Panc1 (cell line): ENCODE measurements around the gene TALDO1. TPM values are rescaled to one million over a fixed set of nuclear protein-coding genes. Genes with fewer than 3 reads are reported as not detected.

Experiments
- ATAC-seq: fragments of 200-7000 bp; cut with Tn5 transposase; 2 replicates; pipeline ENCODE4 v1.9.1; 2020; ENCODE audit warnings: mild to moderate bottlenecking, moderate library complexity
- BruUV-seq: library from RNA; stranded (reverse); fragments of 400-500 nt; replicated peaks from 2 replicates; lab custom pipeline; 2021; lab: Mats Ljungman, UMichigan
- CTCF ChIA-PET: fragments of 300-600 bp; sonication (Branson Sonifier 250); formaldehyde crosslinking; loops from one replicate; lab custom pipeline; 2022; ENCODE audit warnings: antibody characterized with exemption; lab: Charles Lee
- POLR2A ChIA-PET: fragments of 300-600 bp; sonication (Branson Sonifier 250); formaldehyde crosslinking; loops from one replicate; lab custom pipeline; 2022; ENCODE audit warnings: antibody characterized with exemption; lab: Charles Lee
- DNase-seq: peaks from one replicate; pipeline ENCODE4 v3.0.0-alpha.2; 2010; ENCODE audit warnings: low read depth, low spot score
- H3K27ac ChIP-seq: 2 replicates; pipeline ENCODE4 v1.5.1; 2011; ENCODE audit warnings: mild to moderate bottlenecking, low read length, inconsistent platforms
- H3K27me3 ChIP-seq: fragments of 200-500 bp; sonication (Bioruptor generic); 2 replicates; pipeline ENCODE4 v1.6.0; 2014; ENCODE audit warnings: low read length, inconsistent platforms; ENCODE audit not compliant: control insufficient read depth, insufficient read depth
- H3K36me3 ChIP-seq: fragments of 200-500 bp; sonication (Bioruptor generic); 2 replicates; pipeline ENCODE4 v1.5.1; 2014; ENCODE audit warnings: inconsistent platforms, mild to moderate bottlenecking, low read length, moderate library complexity; ENCODE audit not compliant: control insufficient read depth, insufficient read depth
- H3K4me1 ChIP-seq: 2 replicates; pipeline ENCODE4 v1.5.1; 2011; ENCODE audit warnings: inconsistent platforms, mild to moderate bottlenecking, low read length, moderate library complexity; ENCODE audit not compliant: control insufficient read depth, insufficient read depth
- H3K4me3 ChIP-seq, 2 experiments: 2 replicates each; pipeline ENCODE4 v1.5.1; 2011 to 2012; ENCODE audit warnings: low read depth in 2 of 2, low read length in 2 of 2, mild to moderate bottlenecking in 2 of 2, inconsistent platforms in 1 of 2, moderate library complexity in 1 of 2
- H3K9me3 ChIP-seq: fragments of 200-500 bp; sonication (Bioruptor generic); 2 replicates; pipeline ENCODE4 v1.5.1; 2014; ENCODE audit warnings: low read depth, mild to moderate bottlenecking, inconsistent platforms, low read length, moderate library complexity; ENCODE audit not compliant: control insufficient read depth, insufficient read depth
- POLR2AphosphoS5 ChIP-seq: IDR thresholded peaks from 2 replicates; pipeline ENCODE4 v1.6.1; 2012; ENCODE audit warnings: mild to moderate bottlenecking, low read depth, low read length, moderate library complexity
- REST ChIP-seq, 2 experiments: IDR thresholded peaks; 2 replicates each; pipeline ENCODE4 v1.6.1; 2011 to 2012; ENCODE audit warnings: low read depth in 2 of 2, control low read depth in 1 of 2, low read length in 1 of 2, mild to moderate bottlenecking in 1 of 2, moderate library complexity in 1 of 2; ENCODE audit not compliant: insufficient read depth in 1 of 2
- SIN3A ChIP-seq: IDR thresholded peaks from 2 replicates; pipeline ENCODE4 v1.6.1; 2012; ENCODE audit warnings: low read depth, mild to moderate bottlenecking, low read length, moderate library complexity, borderline replicate concordance; ENCODE audit not compliant: insufficient read depth
- TCF7L2 ChIP-seq: IDR thresholded peaks from 2 replicates; pipeline ENCODE4 v1.6.1; 2011; ENCODE audit warnings: mild to moderate bottlenecking, low read depth, low read length, inconsistent platforms
- in situ Hi-C: cut with HindIII; loops from 2 replicates; pipeline ENCODE4 v1.10.0; 2016; ENCODE audit warnings: low sequenced_read_pairs, low pct_unique_long_range_greater_than_20kb
- intact Hi-C: fragments of 100-400 bp; cut with micrococcal nuclease; formaldehyde crosslinking; loops from one replicate; pipeline ENCODE4 v1.10.0; 2022; ENCODE audit not compliant: unreplicated experiment
- total RNA-seq: library from RNA; stranded (reverse); gene quantifications from one replicate; pipeline ENCODE4 v1.2.1, GENCODE V29; 2021; ENCODE audit not compliant: unreplicated experiment
- TF ChIP-seq, protein P1 (sequence below): fragments of 450-650 bp; IDR thresholded peaks from 2 replicates; pipeline ENCODE4 v1.5.1; 2017; ENCODE audit warnings: mild to moderate bottlenecking

Gene TALDO1
- total RNA-seq, 1 experiment from 2014 or later = 257 TPM

DNA sequence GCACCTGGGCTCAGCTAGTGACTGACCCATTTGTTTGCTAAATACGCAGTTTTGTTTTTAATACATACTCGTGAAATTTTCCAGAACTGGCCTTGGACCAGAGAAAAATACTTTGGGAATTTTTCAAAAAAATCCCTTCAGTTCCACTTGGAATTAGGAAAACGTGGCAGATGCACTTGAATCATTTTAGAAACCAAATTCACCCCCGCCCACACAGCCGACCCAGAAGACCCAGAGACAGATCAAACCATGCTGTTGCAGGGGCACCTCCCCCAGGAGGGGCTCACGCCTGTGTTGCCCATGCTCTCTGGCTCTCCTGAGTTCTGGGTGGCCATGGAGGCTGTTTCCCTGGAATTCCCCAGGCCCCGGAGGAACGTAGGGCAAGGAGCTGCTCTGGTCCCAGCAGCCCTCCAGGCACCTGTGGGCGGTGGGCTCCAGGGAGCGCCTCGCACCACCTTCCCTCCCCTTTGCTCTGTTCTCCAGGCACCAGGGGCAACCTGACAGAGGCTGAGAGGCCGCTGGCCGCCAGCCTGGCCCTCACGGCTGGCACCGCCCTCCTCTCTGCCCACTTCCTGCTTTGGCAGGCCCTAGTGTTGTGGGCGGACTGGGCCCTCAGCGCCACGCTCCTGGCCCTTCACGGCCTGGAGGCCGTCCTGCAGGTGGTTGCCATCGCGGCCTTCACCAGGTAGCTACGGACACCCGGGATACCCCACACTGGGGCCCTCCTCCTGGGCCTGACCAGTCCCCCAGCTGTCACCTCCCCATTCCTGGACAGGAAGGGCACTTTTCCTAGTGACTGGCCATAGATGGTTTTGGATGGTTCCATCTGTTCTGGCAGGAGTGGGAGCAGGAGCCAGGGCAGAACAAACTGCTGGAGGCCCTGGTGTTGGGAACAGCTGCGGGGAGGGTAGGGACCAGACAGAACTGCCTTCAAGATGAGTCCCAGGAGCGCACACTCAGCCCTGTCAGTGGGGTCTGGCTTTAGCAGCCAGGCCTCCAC lies 44.5 kb upstream of the TALDO1 start:
- CTCF ChIA-PET = no interaction called here
- DNase-seq (no peak), ATAC-seq (peak; percentile 43)
- no peaks in the 10 kb centered on the region for H3K9me3 ChIP-seq
- POLR2A ChIA-PET = interaction anchor here (0.8 kb wide), 1 partner anchor 24 kb away, joined by 15 read pairs; no protein-coding TSS in a partner anchor
- TF ChIP-seq, protein P1, sequence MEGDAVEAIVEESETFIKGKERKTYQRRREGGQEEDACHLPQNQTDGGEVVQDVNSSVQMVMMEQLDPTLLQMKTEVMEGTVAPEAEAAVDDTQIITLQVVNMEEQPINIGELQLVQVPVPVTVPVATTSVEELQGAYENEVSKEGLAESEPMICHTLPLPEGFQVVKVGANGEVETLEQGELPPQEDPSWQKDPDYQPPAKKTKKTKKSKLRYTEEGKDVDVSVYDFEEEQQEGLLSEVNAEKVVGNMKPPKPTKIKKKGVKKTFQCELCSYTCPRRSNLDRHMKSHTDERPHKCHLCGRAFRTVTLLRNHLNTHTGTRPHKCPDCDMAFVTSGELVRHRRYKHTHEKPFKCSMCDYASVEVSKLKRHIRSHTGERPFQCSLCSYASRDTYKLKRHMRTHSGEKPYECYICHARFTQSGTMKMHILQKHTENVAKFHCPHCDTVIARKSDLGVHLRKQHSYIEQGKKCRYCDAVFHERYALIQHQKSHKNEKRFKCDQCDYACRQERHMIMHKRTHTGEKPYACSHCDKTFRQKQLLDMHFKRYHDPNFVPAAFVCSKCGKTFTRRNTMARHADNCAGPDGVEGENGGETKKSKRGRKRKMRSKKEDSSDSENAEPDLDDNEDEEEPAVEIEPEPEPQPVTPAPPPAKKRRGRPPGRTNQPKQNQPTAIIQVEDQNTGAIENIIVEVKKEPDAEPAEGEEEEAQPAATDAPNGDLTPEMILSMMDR = no peak
- peak; percentile 79 for TF ChIP-seq POLR2AphosphoS5
- H3K4me1 ChIP-seq = peaks cover 58% of the 10 kb centered on the region
- in situ Hi-C loops = no loop called here
- no peaks in the 10 kb centered on the region for H3K27me3 ChIP-seq
- intact Hi-C loops = no loop called here
- no peak overlapping the region for H3K4me3 ChIP-seq
- BruUV-seq = no TSS peak
- peak overlapping the region; percentile 79 for H3K27ac ChIP-seq
- no peaks in the 10 kb centered on the region; the same call in 1 of the 2 replicates for H3K36me3 ChIP-seq

DNA sequence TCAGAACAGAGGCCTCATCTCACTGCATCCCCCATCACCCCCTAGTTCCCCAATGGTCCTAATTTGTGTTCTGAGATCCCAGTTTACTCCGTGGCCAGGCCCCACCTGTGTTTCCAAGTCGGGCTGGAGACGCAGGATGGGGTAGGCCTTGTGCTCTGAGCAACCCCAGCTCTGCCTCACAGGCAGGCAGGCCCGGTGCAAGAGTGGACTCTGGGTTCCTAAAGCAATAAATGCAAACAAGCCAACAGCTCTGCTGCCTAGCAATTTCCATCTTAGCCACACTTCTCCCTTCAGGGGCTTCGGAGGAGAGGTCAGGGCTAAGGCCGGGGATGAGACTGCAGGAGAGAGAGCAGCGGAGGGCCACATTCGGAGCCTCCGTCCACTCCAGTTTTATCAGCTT lies 43.8 kb upstream of the TALDO1 start:
- Histone ChIP-seq H3K27me3 (no peaks in the 10 kb centered on the region), H3K27ac (peak overlapping the region; percentile 79), H3K36me3 (no peaks in the 10 kb centered on the region; the same call in 1 of the 2 replicates), H3K9me3 (no peaks in the 10 kb centered on the region), H3K4me3 (no peak overlapping the region), H3K4me1 (peaks cover 58% of the 10 kb centered on the region)
- in situ Hi-C loops (no loop called here), intact Hi-C loops (no loop called here)
- BruUV-seq = TSS peak; percentile 72
- ChIA-PET POLR2A (interaction anchor here (0.6 to 0.8 kb wide), 2 partner anchors 9 to 23 kb away, joined by 4 to 15 read pairs; partner anchors contain the start of gene DEAF1), CTCF (interaction anchor here (0.8 kb wide), 1 partner anchor 25 kb away, joined by 3 read pairs; no protein-coding TSS in a partner anchor)
- ATAC-seq (no peak), DNase-seq (no peak)
- TF ChIP-seq, protein P1 = no peak
- no peak for TF ChIP-seq TCF7L2
- no peak for TF ChIP-seq POLR2AphosphoS5
- TF ChIP-seq REST (IDR thresholded peaks at IDR 0.05; ENCODE audit: insufficient read depth in 1 of 2, low read depth in 2 of 2, low read length in 1 of 2) = no peak
- TF ChIP-seq SIN3A = no peak
